Fibroblast of lung (primary cell): ENCODE data around the gene TBC1D22A. TPM values are rescaled to one million over a fixed set of nuclear protein-coding genes. Genes with fewer than 3 reads are reported as not detected.
A peak's percentile ranks its signal among the peaks of the same experiment; 100 is the strongest.

Source experiments
- DNase-seq, 2 donors: peaks; one replicate each; pipeline versions ENCODE4 v3.0.0 to v3.0.0-alpha.2; 2010; ENCODE audit warnings: low read depth in 2 of 2
- H2AFZ ChIP-seq: 2 replicates; pipeline ENCODE4 v1.5.1; 2012; ENCODE audit warnings: low read length, control low read depth, inconsistent platforms
- H3K27ac ChIP-seq: 2 replicates; pipeline ENCODE4 v1.5.1; 2011; ENCODE audit warnings: low read length, control low read depth; ENCODE audit not compliant: insufficient read depth
- H3K27me3 ChIP-seq: 2 replicates; pipeline ENCODE4 v1.5.1; 2011; ENCODE audit warnings: mild to moderate bottlenecking, low read length; ENCODE audit not compliant: control insufficient read depth, insufficient read depth
- H3K36me3 ChIP-seq: 2 replicates; pipeline ENCODE4 v1.5.1; 2011; ENCODE audit warnings: low read length; ENCODE audit not compliant: control insufficient read depth, insufficient read depth
- H3K4me1 ChIP-seq: 2 replicates; pipeline ENCODE4 v1.5.1; 2011; ENCODE audit warnings: low read length; ENCODE audit not compliant: control insufficient read depth, insufficient read depth; ENCODE audit errors: extremely low read depth
- H3K4me2 ChIP-seq: 2 replicates; pipeline ENCODE4 v1.5.1; 2011; ENCODE audit warnings: low read length, control low read depth; ENCODE audit not compliant: insufficient read depth; ENCODE audit errors: extremely low read depth
- H3K4me3 ChIP-seq, 4 experiments: fragments of 200-600 bp in 1 of 4; sonication (generic) in 1 of 4; replicated peaks in 1 of 4; 2 replicates each; pipeline ENCODE4 v1.5.1; 2011 to 2016; ENCODE audit warnings: low read length in 4 of 4, low read depth in 3 of 4, mild to moderate bottlenecking in 3 of 4, control low read depth in 2 of 4, inconsistent platforms in 1 of 4, mixed read lengths in 1 of 4; ENCODE audit not compliant: insufficient read depth in 1 of 4; ENCODE audit errors: control extremely low read depth in 1 of 4
- H3K79me2 ChIP-seq: 2 replicates; pipeline ENCODE4 v1.5.1; 2012; ENCODE audit warnings: mild to moderate bottlenecking, low read length, inconsistent platforms; ENCODE audit not compliant: control insufficient read depth, insufficient read depth
- H3K9ac ChIP-seq: 2 replicates; pipeline ENCODE4 v1.5.1; 2011; ENCODE audit warnings: mild to moderate bottlenecking, low read length, control low read depth; ENCODE audit not compliant: insufficient read depth
- H3K9me3 ChIP-seq: 2 replicates; pipeline ENCODE4 v1.5.1; 2012; ENCODE audit warnings: low read depth, low read length; ENCODE audit not compliant: control insufficient read depth, insufficient read depth
- H4K20me1 ChIP-seq: 2 replicates; pipeline ENCODE4 v1.5.1; 2011; ENCODE audit warnings: low read length; ENCODE audit not compliant: control insufficient read depth, insufficient read depth; ENCODE audit errors: extremely low read depth
- CTCF ChIP-seq, 2 donors: IDR thresholded peaks in 1 of 2; conservative IDR thresholded peaks in 1 of 2; 1 replicate in 1 of 2; 2 replicates in 1 of 2; pipeline ENCODE4 v1.5.1; 2011 to 2012; ENCODE audit warnings: low read length in 2 of 2, control low read depth in 1 of 2, inconsistent platforms in 1 of 2, low read depth in 1 of 2, mild to moderate bottlenecking in 1 of 2
- EZH2 ChIP-seq: IDR thresholded peaks from 2 replicates; pipeline ENCODE4 v1.5.1; 2012; ENCODE audit warnings: low read length, control low read depth, mild to moderate bottlenecking; ENCODE audit errors: missing control alignments
- polyA plus RNA-seq, 2 donors: library from polyadenylated mRNA; depleted of rRNA in 1 of 2; stranded (reverse) in 1 of 2; unstranded in 1 of 2; fragments of >200 nt; gene quantifications; 2 replicates each; pipeline ENCODE4 v1.2.1, GENCODE V29; 2011 to 2012; ENCODE audit warnings: missing spikeins in 1 of 2
- total RNA-seq: library from RNA; depleted of rRNA; stranded (reverse); fragments of >200 nt; gene quantifications from 2 replicates; pipeline ENCODE4 v1.2.1, GENCODE V29; 2014

TBC1D22A gene
- total and polyA plus RNA-seq, 2 donors (not counting 1 experiment from before 2014, with no cell fraction given), result 11.6 to 17.6 TPM

- Histone ChIP-seq H3K36me3 (no peaks in the 10 kb centered on the region), H3K4me1 (no peaks in the 10 kb centered on the region), H3K27ac (no peak overlapping the region), H2AFZ (no peak overlapping the region), H3K9me3 (no peaks in the 10 kb centered on the region), H3K4me2 (no peak overlapping the region), H3K79me2 (no peaks in the 10 kb centered on the region), H4K20me1 (no peaks in the 10 kb centered on the region), H3K4me3 (no peak overlapping the region), H3K27me3 (no peaks in the 10 kb centered on the region), H3K9ac (no peak overlapping the region)
- no peak for TF ChIP-seq EZH2
- TF ChIP-seq CTCF (conservative IDR thresholded peaks at IDR 0.05 in 1 of 2, IDR thresholded peaks at IDR 0.05 in 1 of 2; ENCODE audit: low read depth in 1 of 2, low read length in 2 of 2), result no peak
- peak in 1 of 2 donors; percentile 24 for DNase-seq
Measured at GRCh38 chr22:47030143-47030661, 267.8 kb downstream of the TBC1D22A start.

DNA sequence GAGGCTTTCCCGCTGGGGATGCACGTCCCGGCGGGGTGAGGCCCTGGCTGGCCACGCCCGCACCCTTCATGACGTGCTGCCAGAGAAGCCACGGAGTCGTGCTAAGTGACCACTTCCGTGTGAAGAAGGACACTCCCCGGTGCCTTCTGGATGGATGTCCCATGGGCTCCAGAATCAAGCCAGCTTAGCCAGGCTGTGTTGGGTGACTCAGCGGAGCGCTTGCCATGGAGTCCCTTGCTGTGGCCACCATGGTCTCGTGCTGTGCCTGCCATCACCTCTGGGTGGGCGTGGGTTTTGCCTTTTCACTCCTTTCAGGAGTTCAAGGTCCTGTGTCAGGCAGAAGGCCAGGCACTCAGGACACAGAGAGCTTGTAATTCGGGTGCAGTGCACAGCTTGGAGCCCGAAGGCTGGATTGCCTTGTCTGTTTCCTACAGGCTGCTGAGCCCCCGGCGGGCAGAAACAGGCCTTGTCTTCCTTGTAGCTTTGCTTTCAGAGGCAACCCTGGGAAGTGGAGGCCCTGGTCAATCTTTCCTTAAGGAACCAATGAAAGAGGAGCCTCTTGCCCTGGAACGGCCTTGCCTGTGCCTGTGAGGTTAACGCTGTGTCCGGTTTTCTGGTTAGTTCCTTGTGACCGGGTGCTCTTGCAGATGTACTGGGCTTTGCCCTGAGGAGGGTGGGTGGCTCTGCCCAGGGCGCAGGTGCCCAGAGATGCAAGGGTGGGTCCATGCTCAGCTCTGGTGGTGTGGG lies 268.6 kb downstream of the TBC1D22A start:
- Histone ChIP-seq H3K4me3 (no peak overlapping the region), H3K27me3 (no peaks in the 10 kb centered on the region), H3K4me2 (no peak overlapping the region), H4K20me1 (no peaks in the 10 kb centered on the region), H3K79me2 (no peaks in the 10 kb centered on the region), H3K9me3 (no peaks in the 10 kb centered on the region), H3K36me3 (no peaks in the 10 kb centered on the region), H2AFZ (no peak overlapping the region), H3K4me1 (no peaks in the 10 kb centered on the region), H3K9ac (no peak overlapping the region), H3K27ac (no peak overlapping the region)
- TF ChIP-seq CTCF (conservative IDR thresholded peaks at IDR 0.05 in 1 of 2, IDR thresholded peaks at IDR 0.05 in 1 of 2; ENCODE audit: low read depth in 1 of 2, low read length in 2 of 2) (no peak), EZH2 (no peak)
- no peak for DNase-seq

DNA sequence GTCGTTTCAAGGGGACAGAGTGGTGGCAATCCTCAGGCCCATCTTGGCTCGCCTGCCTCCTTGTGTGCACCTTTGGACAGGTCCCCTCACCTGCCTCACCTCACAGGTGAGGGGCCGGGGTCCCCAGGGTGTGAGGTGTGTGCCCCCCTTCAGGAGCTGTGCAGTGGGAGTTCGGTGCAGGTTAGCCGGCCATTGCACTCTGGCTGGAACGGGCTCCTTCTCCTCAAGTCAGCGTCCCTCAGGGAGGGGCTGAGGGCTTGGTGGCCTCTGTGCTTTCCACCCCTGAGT lies 269.1 kb downstream of the TBC1D22A start:
- Histone ChIP-seq H3K9ac (no peak overlapping the region), H4K20me1 (no peaks in the 10 kb centered on the region), H3K36me3 (no peaks in the 10 kb centered on the region), H3K79me2 (no peaks in the 10 kb centered on the region), H3K4me3 (no peak overlapping the region), H3K27me3 (no peaks in the 10 kb centered on the region), H3K27ac (no peak overlapping the region), H3K4me2 (no peak overlapping the region), H3K4me1 (no peaks in the 10 kb centered on the region), H2AFZ (no peak overlapping the region), H3K9me3 (no peaks in the 10 kb centered on the region)
- no peak for DNase-seq
- TF ChIP-seq EZH2 (no peak), CTCF (conservative IDR thresholded peaks at IDR 0.05 in 1 of 2, IDR thresholded peaks at IDR 0.05 in 1 of 2; ENCODE audit: low read depth in 1 of 2, low read length in 2 of 2) (no peak)
